ENCODE data around the gene MRPL53.

The MRPL53 gene

GRCh38 chr2:74472086-74472944 is at the start of gene MRPL53:
Gene MRPL53, minus strand, starts transcription at chr2:74472680. Its CDS starts 20 bp downstream, at chr2:74472660.
- peak; percentile 85 for DNase-seq (ENCODE audit: low spot score)

DNA sequence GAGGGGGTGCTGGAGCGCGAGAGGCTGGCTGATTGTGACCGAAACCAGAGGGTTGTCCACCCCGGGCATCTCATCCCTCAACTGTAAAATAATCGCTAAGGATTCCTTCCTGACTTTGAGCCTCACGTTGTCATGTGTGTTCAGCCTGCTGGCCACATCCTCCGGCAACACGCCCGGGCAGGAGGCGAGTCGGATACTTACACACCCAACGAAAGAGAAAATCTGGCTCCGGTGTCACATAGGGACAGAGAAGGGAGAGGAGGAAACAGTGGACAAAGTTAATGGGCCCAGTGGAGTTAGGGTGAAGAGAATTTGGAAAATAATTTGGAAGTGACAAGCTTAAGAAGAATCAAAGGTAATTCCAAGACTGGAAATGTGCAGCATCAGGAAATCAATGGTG is 44.2 kb upstream of the MRPL53 start:
- DNase-seq (ENCODE audit: low spot score), result no peak

DNA sequence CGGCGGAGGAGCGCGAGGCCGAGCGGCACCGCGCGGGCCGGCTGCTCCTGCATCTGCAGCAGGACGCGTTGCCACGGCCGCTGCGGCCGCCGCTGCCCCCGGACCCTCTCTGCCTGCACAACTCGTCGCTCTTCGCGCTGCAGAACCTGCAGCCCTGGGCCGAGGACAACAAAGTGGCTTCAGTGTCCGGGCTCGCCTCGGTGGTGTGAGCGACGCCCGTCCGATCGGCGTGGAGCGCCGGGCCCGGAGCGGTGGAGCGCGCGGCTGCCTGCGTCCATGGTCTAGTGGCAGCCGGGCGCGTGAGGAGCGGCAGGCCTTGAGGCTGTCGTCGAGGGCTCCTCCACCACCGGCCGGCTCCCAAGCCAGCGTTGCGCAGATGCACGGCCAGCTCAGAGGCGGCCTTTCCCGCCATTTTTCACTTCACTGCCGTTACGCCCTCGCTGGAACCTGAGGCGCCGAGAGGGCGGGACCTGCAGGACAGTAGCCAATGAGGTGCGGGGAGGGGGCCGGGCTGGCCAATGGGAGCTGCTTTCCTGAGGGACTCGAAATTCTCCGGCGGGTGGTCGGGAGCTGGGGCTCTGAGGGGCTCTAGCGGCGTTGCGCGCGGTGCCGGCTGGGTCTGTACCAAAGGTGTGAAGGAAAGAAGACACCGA is 43.6 kb upstream of the MRPL53 start:
- DNase-seq (ENCODE audit: low spot score), result peak; percentile 76

GRCh38 chr2:74515271-74515980 is 42.9 kb upstream of the MRPL53 start:
- no peak for DNase-seq (ENCODE audit: low spot score)

- peak; percentile 41 for DNase-seq (ENCODE audit: low spot score)
Measured at GRCh38 chr2:74514368-74515270, 42.1 kb upstream of the MRPL53 start, which contains the start of gene TLX2. Gene TLX2, plus strand, starts transcription at chr2:74514450. Its CDS starts 357 bp downstream, at chr2:74514807.

DNA sequence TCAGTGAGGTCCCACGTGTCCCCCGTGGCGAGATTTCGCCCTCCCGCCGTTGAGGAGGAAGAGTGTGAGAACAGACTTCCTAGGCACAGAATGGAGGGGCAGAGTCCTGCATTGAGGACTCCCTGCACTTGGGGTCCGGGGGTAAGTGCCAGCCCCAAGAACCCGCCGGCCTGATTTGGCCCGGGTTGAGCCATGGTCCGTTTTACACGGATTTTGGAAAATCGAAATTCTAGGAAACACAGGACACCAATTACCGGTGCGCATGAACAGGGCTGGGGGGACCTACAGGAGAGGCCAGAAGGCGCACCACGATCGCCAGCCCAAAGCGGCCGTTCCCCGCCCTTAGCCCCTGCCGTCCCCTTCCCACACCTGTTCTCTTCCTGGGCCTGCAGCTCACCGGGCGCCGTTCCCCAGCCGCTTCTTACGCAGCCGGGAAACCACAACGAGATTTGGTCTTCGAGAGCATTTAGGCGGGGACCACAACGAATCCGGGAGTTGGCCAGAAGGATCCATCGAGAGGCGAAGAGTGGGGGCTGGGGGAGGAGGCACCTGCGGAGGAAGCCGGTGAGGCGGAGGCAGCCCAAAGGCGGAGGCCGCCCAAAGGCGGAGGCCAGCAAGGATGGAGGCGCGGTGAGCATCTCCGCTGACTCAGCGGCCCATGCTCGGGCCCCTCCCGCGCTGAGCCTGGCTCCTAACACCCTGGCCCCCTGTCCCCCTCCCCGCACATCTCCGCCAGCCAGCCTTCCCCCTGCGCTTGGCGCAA is 41.3 kb upstream of the MRPL53 start:
- no peak for DNase-seq (ENCODE audit: low spot score)

DNA sequence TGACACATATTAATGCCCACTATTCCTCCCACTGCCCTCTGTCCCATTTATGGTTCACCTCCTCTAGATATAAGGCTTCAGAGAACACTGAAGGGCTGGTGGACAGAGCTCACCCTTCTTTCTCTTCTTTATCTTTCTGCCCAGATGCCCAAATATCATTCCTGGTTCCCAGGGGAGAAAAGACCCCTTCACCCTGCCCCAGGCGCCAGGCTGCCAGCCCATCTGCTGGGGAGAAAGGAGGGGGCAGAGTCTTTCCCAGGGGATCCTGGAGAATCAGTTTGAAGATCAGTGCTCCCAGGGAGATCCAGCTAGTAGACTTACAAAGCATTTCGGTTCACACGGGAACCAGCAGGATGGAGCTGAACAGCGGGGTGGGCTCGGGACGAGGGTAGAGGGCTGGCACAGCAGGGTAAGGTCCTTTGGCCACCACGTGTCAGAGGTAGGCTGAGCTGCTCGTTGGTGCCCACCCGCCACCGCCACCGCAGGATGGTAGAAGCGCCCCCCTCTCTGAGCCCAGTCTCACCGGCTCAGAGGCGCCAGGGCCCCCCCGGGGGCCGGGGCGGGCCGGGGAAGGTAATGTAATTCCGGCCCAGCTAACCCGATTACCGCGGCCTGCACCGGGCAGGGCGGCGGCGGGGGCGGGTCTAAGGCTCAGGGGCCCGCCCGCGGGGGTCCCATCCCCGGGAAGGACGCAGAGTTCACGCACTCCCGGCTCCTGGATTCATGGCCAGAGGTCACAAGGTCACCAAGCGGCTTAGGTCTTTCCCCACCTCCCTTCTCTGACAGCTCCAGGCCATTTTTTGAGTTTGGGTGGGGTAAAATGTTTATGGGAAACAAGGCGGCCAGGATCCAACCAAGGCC is 40.5 kb upstream of the MRPL53 start:
- no peak for DNase-seq (ENCODE audit: low spot score)

GRCh38 chr2:74511104-74511989 is 38.9 kb upstream of the MRPL53 start:
- DNase-seq (ENCODE audit: low spot score), result no peak

GRCh38 chr2:74510272-74510671 is 37.8 kb upstream of the MRPL53 start:
- DNase-seq (ENCODE audit: low spot score), result no peak

DNA sequence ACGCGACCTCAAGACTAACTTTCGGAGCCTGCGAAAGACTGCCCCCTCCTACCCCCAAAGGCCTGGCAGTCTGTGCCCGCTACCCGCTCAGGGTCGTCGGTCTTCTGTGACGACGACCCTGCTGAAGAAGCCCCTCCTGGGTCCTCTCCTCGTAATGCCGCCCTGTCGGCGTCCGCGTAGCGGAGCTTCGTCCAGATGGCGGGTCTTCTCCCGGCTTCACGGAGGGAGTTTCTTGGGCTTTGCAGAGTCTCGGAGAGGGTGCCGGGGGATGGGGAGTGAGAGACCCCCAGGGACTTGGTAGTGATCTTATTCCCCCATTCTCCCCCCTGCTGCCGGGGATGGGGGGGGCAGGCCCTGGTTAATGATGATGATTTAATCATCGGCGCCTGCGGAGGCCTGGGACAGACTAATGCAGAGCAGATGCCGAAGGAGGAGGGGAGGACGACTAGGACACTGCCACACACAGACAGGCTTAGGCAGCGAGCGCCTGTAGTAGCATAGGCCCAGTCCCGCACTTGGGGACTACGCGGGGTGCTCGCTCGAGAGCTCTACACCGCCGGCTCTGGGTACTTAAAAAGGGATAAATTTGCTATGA is 35.5 kb upstream of the MRPL53 start:
- DNase-seq (ENCODE audit: low spot score), result no peak

- peak; percentile 97 for DNase-seq (ENCODE audit: low spot score)
Measured at GRCh38 chr2:74507145-74507925, 34.9 kb upstream of the MRPL53 start, which contains the start of gene PCGF1. Gene PCGF1, minus strand, starts transcription at chr2:74507695. Its CDS starts 27 bp downstream, at chr2:74507668.

GRCh38 chr2:74505448-74506246 is 33.2 kb upstream of the MRPL53 start:
- no peak for DNase-seq (ENCODE audit: low spot score)

GRCh38 chr2:74504591-74504990 is 32.1 kb upstream of the MRPL53 start:
- no peak for DNase-seq (ENCODE audit: low spot score)

- no peak for DNase-seq (ENCODE audit: low spot score)
Measured at GRCh38 chr2:74503506-74504475, 31.3 kb upstream of the MRPL53 start.

DNA sequence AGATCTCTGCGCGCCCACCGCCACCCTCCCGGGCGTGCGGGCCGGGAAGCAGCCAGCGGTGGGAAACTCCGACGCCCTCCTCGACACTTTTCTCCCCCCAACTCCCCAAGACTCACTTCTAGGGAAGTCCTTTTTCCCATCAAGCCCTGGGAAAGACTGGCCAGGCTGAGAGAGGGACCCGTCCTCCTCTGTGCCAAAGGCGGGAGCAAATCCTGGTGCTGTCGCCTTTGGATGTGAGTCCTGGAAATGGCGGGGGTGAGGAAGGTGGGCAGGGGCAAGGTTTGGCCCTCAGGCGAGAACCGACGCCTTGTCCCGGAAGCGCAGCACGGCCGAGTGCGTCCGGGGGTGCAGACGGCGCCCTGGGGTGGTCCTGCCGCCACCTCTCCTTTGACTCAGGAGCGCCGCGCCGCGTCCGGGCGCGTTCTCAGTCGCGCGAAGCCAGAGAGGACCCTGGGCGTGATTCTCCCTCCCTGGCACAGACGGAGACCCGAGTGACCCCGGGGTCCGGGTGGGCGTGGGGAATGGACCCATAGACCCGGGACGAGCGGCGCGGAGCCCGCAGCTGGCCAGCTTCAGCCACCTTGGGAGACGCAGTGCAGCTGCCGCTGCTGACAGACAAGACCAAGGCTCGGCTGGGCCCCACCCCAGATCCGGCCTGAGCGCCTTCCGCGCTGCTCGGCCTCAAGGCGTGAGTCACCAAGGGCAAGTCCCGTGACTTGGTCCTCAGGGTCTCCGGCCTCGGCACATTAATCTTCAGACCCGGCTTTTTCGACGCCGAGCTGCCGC is 30.4 kb upstream of the MRPL53 start:
- peak; percentile 90 for DNase-seq (ENCODE audit: low spot score)

Data from AG08396 (cell line).